AG10803 (cell line): ENCODE data around the gene NUDT22.
A peak's percentile ranks its signal among the peaks of the same experiment; 100 is the strongest.

Experiments used
- DNase-seq: peaks from one replicate; pipeline ENCODE4 v3.0.0; 2010; ENCODE audit warnings: low read depth
- H3K4me3 ChIP-seq: 2 replicates; pipeline ENCODE4 v1.5.1; 2011; ENCODE audit warnings: mild to moderate bottlenecking, low read length, control low read depth
- TF ChIP-seq, protein P1 (sequence below): conservative IDR thresholded peaks from 2 replicates; pipeline ENCODE4 v1.5.1; 2011; ENCODE audit warnings: mild to moderate bottlenecking, low read length, control low read depth, inconsistent platforms

NUDT22 gene

DNA sequence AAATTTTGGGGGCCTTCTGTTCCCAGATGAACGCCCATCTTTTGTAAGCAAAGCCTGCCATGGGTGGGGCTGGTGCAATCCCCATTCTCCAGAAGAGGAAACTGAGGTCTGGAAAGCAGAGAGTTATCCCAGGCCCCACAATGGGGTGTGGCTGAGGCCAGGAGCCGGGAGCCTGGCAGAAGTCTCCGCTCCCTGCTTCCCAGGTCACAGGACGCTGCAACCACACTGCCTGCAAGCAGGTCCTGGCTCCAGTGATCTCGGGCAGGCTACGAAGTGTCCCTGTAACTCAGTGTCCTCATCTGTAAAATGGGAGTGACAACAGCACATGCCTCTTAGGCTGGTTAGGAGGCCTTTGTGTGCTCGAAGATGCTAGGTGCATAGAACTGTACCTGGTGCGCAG is 27.0 kb downstream of the NUDT22 start:
- DNase-seq = no peak
- peak overlapping the region; percentile 78 for H3K4me3 ChIP-seq
- TF ChIP-seq, protein P1, sequence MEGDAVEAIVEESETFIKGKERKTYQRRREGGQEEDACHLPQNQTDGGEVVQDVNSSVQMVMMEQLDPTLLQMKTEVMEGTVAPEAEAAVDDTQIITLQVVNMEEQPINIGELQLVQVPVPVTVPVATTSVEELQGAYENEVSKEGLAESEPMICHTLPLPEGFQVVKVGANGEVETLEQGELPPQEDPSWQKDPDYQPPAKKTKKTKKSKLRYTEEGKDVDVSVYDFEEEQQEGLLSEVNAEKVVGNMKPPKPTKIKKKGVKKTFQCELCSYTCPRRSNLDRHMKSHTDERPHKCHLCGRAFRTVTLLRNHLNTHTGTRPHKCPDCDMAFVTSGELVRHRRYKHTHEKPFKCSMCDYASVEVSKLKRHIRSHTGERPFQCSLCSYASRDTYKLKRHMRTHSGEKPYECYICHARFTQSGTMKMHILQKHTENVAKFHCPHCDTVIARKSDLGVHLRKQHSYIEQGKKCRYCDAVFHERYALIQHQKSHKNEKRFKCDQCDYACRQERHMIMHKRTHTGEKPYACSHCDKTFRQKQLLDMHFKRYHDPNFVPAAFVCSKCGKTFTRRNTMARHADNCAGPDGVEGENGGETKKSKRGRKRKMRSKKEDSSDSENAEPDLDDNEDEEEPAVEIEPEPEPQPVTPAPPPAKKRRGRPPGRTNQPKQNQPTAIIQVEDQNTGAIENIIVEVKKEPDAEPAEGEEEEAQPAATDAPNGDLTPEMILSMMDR = no peak

DNA sequence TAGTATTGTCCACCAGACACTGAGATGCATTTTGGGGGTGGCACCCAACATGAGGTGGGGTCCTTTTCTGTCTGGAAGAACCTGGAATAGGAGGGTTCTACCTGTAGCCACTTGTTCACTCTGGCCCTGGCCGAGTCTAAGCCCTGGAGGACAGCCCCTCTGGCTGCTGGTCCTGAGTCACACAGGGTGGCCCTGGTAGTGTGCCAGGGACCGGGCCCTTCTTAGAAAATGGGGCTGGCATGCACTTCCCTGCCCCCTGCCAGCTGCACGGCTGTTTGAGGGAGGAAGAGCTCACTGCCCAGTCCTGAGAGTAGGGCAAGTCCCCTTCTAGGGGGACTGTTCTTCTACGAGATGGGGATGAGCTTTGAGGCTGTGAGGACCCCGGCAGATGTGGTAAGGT is 27.4 kb downstream of the NUDT22 start:
- TF ChIP-seq, protein P1 = no peak
- DNase-seq = peak; percentile 12
- no peak overlapping the region for H3K4me3 ChIP-seq

DNA sequence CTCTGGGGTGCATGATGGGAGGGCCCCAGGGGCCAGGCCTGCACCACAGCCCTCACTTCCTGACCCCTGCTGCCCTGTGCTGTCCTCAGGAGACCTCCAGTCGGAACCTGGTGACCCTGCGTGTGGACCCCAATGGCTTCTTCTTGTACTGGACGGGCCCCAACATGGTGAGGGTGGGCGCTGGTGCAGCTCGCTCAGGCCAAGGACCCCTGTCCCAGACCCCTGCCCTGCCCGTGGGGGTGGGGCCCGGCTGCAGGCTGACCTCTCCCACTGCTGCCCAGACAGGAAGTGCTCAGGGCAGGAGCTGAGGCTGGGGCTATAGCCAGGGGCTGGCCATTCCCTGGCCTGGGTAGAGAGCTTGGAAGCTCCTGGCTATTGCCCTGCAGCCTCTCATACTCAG is 28.3 kb downstream of the NUDT22 start:
- no peak for DNase-seq
- TF ChIP-seq, protein P1 = no peak
- H3K4me3 ChIP-seq = no peak overlapping the region

DNA sequence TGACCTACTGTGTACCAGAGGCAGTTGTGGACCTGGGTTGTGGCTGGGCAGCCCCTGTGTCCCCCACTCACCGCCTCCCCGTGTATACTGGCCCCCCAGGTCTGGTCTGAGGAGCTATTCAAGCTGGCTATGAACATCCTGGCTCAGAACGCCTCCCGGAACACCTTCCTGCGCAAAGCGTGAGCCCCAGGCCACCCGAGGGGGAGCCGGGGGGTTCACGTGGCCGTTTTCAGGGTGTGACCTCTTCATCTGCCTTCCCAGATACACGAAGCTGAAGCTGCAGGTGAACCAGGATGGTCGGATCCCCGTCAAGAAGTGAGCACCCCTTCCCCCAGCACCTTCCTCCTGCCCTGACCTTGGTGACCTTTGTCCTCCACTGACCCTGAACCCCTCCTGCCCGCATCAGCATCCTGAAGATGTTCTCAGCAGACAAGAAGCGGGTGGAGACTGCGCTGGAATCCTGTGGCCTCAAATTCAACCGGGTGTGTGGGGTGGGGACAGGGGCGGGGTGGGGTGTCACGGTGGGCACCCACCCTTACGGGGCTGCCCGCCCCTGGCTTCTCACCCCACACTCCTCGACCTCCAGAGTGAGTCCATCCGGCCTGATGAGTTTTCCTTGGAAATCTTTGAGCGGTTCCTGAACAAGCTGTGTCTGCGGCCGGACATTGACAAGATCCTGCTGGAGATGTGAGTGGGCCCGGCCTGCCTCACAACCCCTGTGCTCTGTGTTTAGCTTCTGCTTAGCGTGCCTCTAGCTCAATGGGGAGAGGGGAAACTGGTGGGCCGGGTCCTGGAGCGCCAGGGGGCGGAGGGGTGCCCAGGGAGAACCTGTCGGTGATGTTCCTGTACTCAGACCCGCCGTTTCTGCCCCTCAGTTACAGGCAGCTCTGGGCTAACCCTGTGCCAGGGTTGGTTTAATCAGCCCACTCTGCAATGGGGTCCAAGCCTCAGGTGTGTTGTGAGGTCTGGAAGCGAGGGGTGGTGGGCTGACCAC is 29.4 kb downstream of the NUDT22 start:
- H3K4me3 ChIP-seq = no peak overlapping the region
- DNase-seq = no peak
- TF ChIP-seq, protein P1 = no peak

DNA sequence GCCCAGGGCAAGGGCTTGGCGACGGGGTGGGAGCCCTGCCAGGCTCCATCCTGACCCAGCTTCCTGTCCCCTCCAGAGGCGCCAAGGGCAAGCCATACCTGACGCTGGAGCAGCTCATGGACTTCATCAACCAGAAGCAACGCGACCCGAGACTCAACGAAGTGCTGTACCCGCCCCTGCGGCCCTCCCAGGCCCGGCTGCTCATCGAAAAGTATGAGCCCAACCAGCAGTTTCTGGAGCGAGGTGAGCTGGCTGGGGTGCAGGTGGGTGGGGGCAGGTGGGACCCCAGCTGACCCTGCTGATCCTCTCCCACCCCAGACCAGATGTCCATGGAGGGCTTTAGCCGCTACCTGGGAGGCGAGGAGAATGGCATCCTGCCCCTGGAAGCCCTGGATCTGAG is 30.2 kb downstream of the NUDT22 start:
- DNase-seq = no peak
- TF ChIP-seq, protein P1 = no peak
- no peak overlapping the region for H3K4me3 ChIP-seq

DNA sequence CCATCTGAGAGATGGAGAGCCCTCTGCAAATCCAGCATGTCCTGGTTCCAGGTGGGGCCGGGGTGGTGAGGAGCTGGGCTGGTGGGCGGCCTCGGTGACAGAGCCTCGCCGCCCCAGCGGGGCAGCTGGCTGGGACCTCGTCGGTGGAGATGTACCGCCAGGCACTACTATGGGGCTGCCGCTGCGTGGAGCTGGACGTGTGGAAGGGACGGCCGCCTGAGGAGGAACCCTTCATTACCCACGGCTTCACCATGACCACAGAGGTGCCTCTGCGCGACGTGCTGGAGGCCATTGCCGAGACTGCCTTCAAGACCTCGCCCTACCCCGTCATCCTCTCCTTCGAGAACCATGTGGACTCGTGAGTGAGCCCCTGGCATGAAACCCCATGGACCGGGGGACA is 32.3 kb downstream of the NUDT22 start:
- no peak overlapping the region for H3K4me3 ChIP-seq
- TF ChIP-seq, protein P1 = no peak
- no peak for DNase-seq

DNA sequence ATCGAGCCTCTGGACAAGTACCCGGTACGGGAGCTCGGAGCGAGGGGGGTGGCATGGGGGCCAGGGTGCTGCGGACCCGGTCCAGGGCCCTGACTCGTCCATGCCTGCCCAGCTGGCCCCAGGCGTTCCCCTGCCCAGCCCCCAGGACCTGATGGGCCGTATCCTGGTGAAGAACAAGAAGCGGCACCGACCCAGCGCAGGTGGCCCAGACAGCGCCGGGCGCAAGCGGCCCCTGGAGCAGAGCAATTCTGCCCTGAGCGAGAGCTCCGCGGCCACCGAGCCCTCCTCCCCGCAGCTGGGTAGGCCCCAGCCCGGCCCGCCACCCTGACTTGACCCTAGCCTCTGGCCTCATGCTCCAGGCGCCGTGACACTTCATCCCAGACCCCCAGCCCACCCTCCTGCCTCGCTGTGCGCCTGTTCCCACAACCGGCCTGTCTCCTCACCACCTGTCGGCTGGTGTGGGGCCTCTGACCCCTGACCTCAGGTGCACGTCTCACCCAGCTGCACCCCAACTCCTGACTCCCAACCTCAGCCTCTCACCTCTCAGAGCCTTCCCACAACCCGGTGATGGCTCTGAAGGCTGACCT is 33.0 kb downstream of the NUDT22 start:
- TF ChIP-seq, protein P1 = no peak
- DNase-seq = no peak
- no peak overlapping the region for H3K4me3 ChIP-seq
